ENCODE data around the gene PLK4.
"Not testable (repeated sequence)": the region's sequence is repeated elsewhere in the genome, so short reads cannot be mapped to it uniquely, and the experiment has no call there.

The PLK4 gene

GRCh38 chr4:127880763-127881562, at the start of gene PLK4:
TSS of gene PLK4 (plus strand) at chr4:127880893. CDS start at chr4:127881135, 242 bp downstream.
- peak; percentile 91 for DNase-seq (ENCODE audit: low read depth)

GRCh38 chr4:127832585-127832984, 48.1 kb upstream of the PLK4 start:
- DNase-seq (ENCODE audit: low read depth) = no peak

GRCh38 chr4:127843704-127844600, 36.7 kb upstream of the PLK4 start:
- DNase-seq (ENCODE audit: low read depth) = no peak

- DNase-seq (ENCODE audit: low read depth) = peak; percentile 18
Observed at GRCh38 chr4:127844601-127845116, 36.0 kb upstream of the PLK4 start.

GRCh38 chr4:127846061-127846460, 34.6 kb upstream of the PLK4 start:
- DNase-seq (ENCODE audit: low read depth) = no peak

- DNase-seq (ENCODE audit: low read depth) = no peak
Observed at GRCh38 chr4:127846765-127847164, 33.9 kb upstream of the PLK4 start.

GRCh38 chr4:127849505-127850234, 31.0 kb upstream of the PLK4 start:
- no peak for DNase-seq (ENCODE audit: low read depth)

GRCh38 chr4:127852661-127853060, 28.0 kb upstream of the PLK4 start:
- DNase-seq (ENCODE audit: low read depth) = no peak

GRCh38 chr4:127856196-127856812, 24.4 kb upstream of the PLK4 start:
- no peak for DNase-seq (ENCODE audit: low read depth)

GRCh38 chr4:127856813-127857447, 23.8 kb upstream of the PLK4 start:
- peak; percentile 95 for DNase-seq (ENCODE audit: low read depth)

GRCh38 chr4:127857641-127858040, 23.1 kb upstream of the PLK4 start:
- DNase-seq (ENCODE audit: low read depth) = no peak

GRCh38 chr4:127868196-127868595, 12.5 kb upstream of the PLK4 start:
- DNase-seq (ENCODE audit: low read depth) = peak; percentile 35

- DNase-seq (ENCODE audit: low read depth) = no peak
Observed at GRCh38 chr4:127870281-127870680, 10.4 kb upstream of the PLK4 start.

GRCh38 chr4:127870688-127871087, 10.0 kb upstream of the PLK4 start:
- peak; percentile 75 for DNase-seq (ENCODE audit: low read depth)

GRCh38 chr4:127875791-127876190, 4.9 kb upstream of the PLK4 start:
- DNase-seq (ENCODE audit: low read depth) = no peak

GRCh38 chr4:127881563-127881864, 821 bp downstream of the PLK4 start:
- DNase-seq (ENCODE audit: low read depth) = no peak

GRCh38 chr4:127888559-127888958, 7.9 kb downstream of the PLK4 start:
- DNase-seq (ENCODE audit: low read depth) = no peak

- peak; percentile 31 for DNase-seq (ENCODE audit: low read depth)
Observed at GRCh38 chr4:127889903-127890302, 9.2 kb downstream of the PLK4 start.

- no peak for DNase-seq (ENCODE audit: low read depth)
Observed at GRCh38 chr4:127896069-127896468, 15.4 kb downstream of the PLK4 start.

GRCh38 chr4:127896528-127896927, 15.8 kb downstream of the PLK4 start:
- no peak for DNase-seq (ENCODE audit: low read depth)

- DNase-seq (ENCODE audit: low read depth) = not testable (repeated sequence)
Observed at GRCh38 chr4:127899682-127900081, 19.0 kb downstream of the PLK4 start.
